ENCODE measurements around the gene TMEM117. TPM values are rescaled to one million over a fixed set of nuclear protein-coding genes. Genes with fewer than 3 reads are reported as not detected.
"Not testable (repeated sequence)": the region's sequence is repeated elsewhere in the genome, so short reads cannot be mapped to it uniquely, and the experiment has no call there.

Gene TMEM117
- total RNA-seq, 1 donor from 2014 or later, result 13.1 TPM

DNA sequence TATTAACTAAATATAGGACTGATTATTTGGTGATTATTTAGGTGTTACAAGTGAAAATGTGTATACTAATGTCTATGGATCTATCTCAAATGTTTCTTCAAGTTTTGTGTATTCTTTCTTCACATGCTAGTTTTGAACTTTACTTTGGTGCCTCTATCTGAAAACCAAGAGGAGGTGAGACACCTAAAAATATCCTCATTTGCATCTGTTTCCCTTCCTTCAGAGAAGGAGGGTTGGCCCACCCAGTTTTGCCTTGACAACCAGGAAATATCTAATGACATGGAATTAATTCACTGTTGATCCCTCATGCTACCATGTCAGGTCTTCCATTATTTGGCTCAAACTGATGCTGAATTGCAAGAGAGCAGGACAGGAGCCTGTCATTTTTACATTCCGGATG lies 539.8 kb downstream of the TMEM117 start:
- Histone ChIP-seq H3K4me3 (ENCODE audit: insufficient read depth, low read depth, low read length) (no peak overlapping the region), H4K20me1 (ENCODE audit: insufficient read depth, low read length) (no peaks in the 10 kb centered on the region), H3K4me2 (ENCODE audit: low read length) (no peak overlapping the region), H3K27ac (ENCODE audit: low read depth, low read length) (no peak overlapping the region), H3K9ac (ENCODE audit: low read length) (no peak overlapping the region), H3K79me2 (ENCODE audit: insufficient read depth, low read length) (no peaks in the 10 kb centered on the region), H3K27me3 (ENCODE audit: insufficient read depth, low read length) (no peaks in the 10 kb centered on the region), H3K4me1 (ENCODE audit: insufficient read depth, low read length) (no peaks in the 10 kb centered on the region), H3K36me3 (ENCODE audit: insufficient read depth, low read length) (no peaks in the 10 kb centered on the region), H3K9me3 (ENCODE audit: insufficient read depth, low read depth, low read length) (no peaks in the 10 kb centered on the region), H2AFZ (ENCODE audit: low read depth, low read length) (no peak overlapping the region)
- no peak for FAIRE-seq
- no peak for DNase-seq (ENCODE audit: low read depth)
- H3K27me3 Mint-ChIP-seq (ENCODE audit: low read depth, unreplicated experiment), result no peaks in the 10 kb centered on the region
- H3K4me1 Mint-ChIP-seq (ENCODE audit: low read depth, unreplicated experiment), result no peaks in the 10 kb centered on the region
- no peak overlapping the region for H3K27ac Mint-ChIP-seq (ENCODE audit: unreplicated experiment)
- TF ChIP-seq, protein P1, sequence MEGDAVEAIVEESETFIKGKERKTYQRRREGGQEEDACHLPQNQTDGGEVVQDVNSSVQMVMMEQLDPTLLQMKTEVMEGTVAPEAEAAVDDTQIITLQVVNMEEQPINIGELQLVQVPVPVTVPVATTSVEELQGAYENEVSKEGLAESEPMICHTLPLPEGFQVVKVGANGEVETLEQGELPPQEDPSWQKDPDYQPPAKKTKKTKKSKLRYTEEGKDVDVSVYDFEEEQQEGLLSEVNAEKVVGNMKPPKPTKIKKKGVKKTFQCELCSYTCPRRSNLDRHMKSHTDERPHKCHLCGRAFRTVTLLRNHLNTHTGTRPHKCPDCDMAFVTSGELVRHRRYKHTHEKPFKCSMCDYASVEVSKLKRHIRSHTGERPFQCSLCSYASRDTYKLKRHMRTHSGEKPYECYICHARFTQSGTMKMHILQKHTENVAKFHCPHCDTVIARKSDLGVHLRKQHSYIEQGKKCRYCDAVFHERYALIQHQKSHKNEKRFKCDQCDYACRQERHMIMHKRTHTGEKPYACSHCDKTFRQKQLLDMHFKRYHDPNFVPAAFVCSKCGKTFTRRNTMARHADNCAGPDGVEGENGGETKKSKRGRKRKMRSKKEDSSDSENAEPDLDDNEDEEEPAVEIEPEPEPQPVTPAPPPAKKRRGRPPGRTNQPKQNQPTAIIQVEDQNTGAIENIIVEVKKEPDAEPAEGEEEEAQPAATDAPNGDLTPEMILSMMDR (IDR thresholded peaks at IDR 0.05; ENCODE audit: insufficient read depth, low read depth, low read length), result no peak
- no peak for TF ChIP-seq EZH2 (IDR thresholded peaks at IDR 0.05; ENCODE audit: insufficient read depth, low read length)
- no peaks in the 10 kb centered on the region for H3K9me3 Mint-ChIP-seq (ENCODE audit: unreplicated experiment)
- H3K4me3 Mint-ChIP-seq (ENCODE audit: unreplicated experiment), result no peak overlapping the region
- no peaks in the 10 kb centered on the region for H3K36me3 Mint-ChIP-seq (ENCODE audit: low read depth, unreplicated experiment)

DNA sequence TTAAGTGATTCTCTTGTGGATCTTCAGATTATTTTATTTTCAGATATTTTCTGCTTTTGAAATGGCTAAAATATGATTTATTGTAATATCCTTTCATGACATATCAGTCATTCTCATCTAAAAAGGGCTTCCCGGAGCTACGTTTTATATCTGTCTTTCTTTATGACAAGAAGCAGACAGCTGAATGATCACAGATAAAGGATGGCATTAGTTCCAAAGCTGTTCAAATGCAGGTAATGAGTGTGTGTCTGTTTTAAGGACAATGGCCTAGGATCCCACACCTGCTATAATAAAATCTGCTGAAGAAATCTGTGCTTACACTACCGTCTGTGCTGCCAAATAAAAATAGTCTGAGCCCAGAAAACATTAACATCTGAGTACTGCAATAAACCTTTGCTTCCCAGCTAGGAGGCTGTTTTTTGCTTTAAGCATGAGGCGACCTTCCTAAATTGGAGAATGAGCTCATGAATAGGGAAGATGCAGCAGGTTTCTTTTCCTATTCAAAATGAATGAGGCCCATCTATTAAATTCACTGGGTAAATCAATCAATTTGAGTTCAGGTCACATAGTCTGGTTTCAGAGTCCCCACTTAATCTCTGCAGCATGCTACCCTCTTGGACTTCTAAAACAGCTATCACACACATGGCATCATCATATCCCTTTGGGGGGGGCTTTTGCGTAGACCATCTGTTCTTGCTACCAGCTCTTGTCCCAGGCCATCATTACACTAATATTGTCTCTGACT lies 541.7 kb downstream of the TMEM117 start:
- no peak for DNase-seq (ENCODE audit: low read depth)
- Histone ChIP-seq H3K27me3 (ENCODE audit: insufficient read depth, low read length) (no peaks in the 10 kb centered on the region), H3K79me2 (ENCODE audit: insufficient read depth, low read length) (no peaks in the 10 kb centered on the region), H3K4me1 (ENCODE audit: insufficient read depth, low read length) (no peaks in the 10 kb centered on the region), H3K27ac (ENCODE audit: low read depth, low read length) (no peak overlapping the region), H4K20me1 (ENCODE audit: insufficient read depth, low read length) (no peaks in the 10 kb centered on the region), H3K4me3 (ENCODE audit: insufficient read depth, low read depth, low read length) (no peak overlapping the region), H3K36me3 (ENCODE audit: insufficient read depth, low read length) (no peaks in the 10 kb centered on the region), H3K9ac (ENCODE audit: low read length) (no peak overlapping the region), H3K9me3 (ENCODE audit: insufficient read depth, low read depth, low read length) (no peaks in the 10 kb centered on the region), H2AFZ (ENCODE audit: low read depth, low read length) (no peak overlapping the region), H3K4me2 (ENCODE audit: low read length) (no peak overlapping the region)
- Mint-ChIP-seq H3K4me1 (ENCODE audit: low read depth, unreplicated experiment) (no peaks in the 10 kb centered on the region), H3K9me3 (ENCODE audit: unreplicated experiment) (no peaks in the 10 kb centered on the region), H3K4me3 (ENCODE audit: unreplicated experiment) (no peak overlapping the region), H3K36me3 (ENCODE audit: low read depth, unreplicated experiment) (no peaks in the 10 kb centered on the region), H3K27ac (ENCODE audit: unreplicated experiment) (no peak overlapping the region), H3K27me3 (ENCODE audit: low read depth, unreplicated experiment) (no peaks in the 10 kb centered on the region)
- TF ChIP-seq, protein P1 (IDR thresholded peaks at IDR 0.05; ENCODE audit: insufficient read depth, low read depth, low read length), result no peak
- no peak for TF ChIP-seq EZH2 (IDR thresholded peaks at IDR 0.05; ENCODE audit: insufficient read depth, low read length)
- FAIRE-seq, result no peak

DNA sequence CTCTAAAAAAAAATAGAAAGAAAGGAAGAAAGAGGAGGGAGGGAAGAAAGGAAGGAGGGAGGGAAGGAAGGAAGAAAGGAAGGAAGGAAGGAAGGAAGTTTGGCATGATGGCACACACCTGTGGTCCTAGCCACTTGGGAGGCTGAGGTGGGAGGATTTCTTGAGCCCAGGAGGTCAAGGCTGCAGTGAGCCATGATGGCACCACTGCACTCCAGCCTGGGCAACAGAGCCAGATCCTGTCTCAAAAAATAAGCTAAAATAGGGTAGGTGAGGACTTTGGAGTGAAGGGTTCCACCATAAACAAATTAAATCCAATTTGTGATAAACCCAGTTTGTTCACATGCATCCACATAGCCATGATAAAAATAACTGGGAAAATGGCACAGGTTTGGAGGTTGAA lies 543.2 kb downstream of the TMEM117 start:
- H3K4me2 ChIP-seq (ENCODE audit: low read length); H3K4me3 Mint-ChIP-seq (ENCODE audit: unreplicated experiment); H3K9ac ChIP-seq (ENCODE audit: low read length); DNase-seq (ENCODE audit: low read depth); H3K27ac ChIP-seq (ENCODE audit: low read depth, low read length); H3K4me1 ChIP-seq (ENCODE audit: insufficient read depth, low read length); H3K9me3 Mint-ChIP-seq (ENCODE audit: unreplicated experiment); H3K4me1 Mint-ChIP-seq (ENCODE audit: low read depth, unreplicated experiment); H4K20me1 ChIP-seq (ENCODE audit: insufficient read depth, low read length); H3K4me3 ChIP-seq (ENCODE audit: insufficient read depth, low read depth, low read length); H3K79me2 ChIP-seq (ENCODE audit: insufficient read depth, low read length); H3K36me3 ChIP-seq (ENCODE audit: insufficient read depth, low read length); FAIRE-seq; H3K9me3 ChIP-seq (ENCODE audit: insufficient read depth, low read depth, low read length); H2AFZ ChIP-seq (ENCODE audit: low read depth, low read length); H3K27ac Mint-ChIP-seq (ENCODE audit: unreplicated experiment); H3K27me3 ChIP-seq (ENCODE audit: insufficient read depth, low read length); H3K36me3 Mint-ChIP-seq (ENCODE audit: low read depth, unreplicated experiment); H3K27me3 Mint-ChIP-seq (ENCODE audit: low read depth, unreplicated experiment): not testable (repeated sequence)
